Measurements from ENCODE around the gene PHRF1. TPM values are rescaled to one million over a fixed set of nuclear protein-coding genes. Genes with fewer than 3 reads are reported as not detected.

PHRF1 gene
- total and polyA plus RNA-seq, 9 donors = 3.8 to 34.2 (median 28.8) TPM

- no peak for TF ChIP-seq CTCF (IDR thresholded peaks at IDR 0.05)
- no peak for TF ChIP-seq POLR2A (IDR thresholded peaks at IDR 0.05)
- no peak for TF ChIP-seq EP300 (IDR thresholded peaks at IDR 0.05)
- Histone ChIP-seq H3K27me3 (no peaks in the 10 kb centered on the region), H3K36me3 (no peaks in the 10 kb centered on the region), H3K4me3 (no peak overlapping the region), H3K4me1 (ENCODE audit: insufficient read depth) (peaks cover 8% of the 10 kb centered on the region), H3K27ac (no peak overlapping the region), H3K9me3 (no peaks in the 10 kb centered on the region)
- intact Hi-C loops (cut with DNase I) = loop anchor here in 1 of 4 donors (10.0 kb wide), 1 partner anchor 64 kb away; no protein-coding TSS in a partner anchor
- WGBS, 3 donors = 79 to 87% (median 81%) methylated on average over 47 to 49 of the region's 49 CpGs
- peak in 1 of 5 donors; percentile 31 for DNase-seq
Observed at GRCh38 chr11:611001-611996, 35.0 kb downstream of the PHRF1 start.

- Histone ChIP-seq H3K4me3 (no peak overlapping the region), H3K27ac (no peak overlapping the region), H3K36me3 (no peaks in the 10 kb centered on the region), H3K27me3 (no peaks in the 10 kb centered on the region), H3K4me1 (ENCODE audit: insufficient read depth) (peaks cover 8% of the 10 kb centered on the region), H3K9me3 (no peaks in the 10 kb centered on the region)
- 69 to 75% (median 71%) methylated on average over 27 of the region's 27 CpGs for WGBS, 3 donors
- intact Hi-C loops (cut with DNase I) = loop anchor here in 1 of 4 donors (10.0 kb wide), 1 partner anchor 62 kb away; no protein-coding TSS in a partner anchor
- TF ChIP-seq POLR2A (IDR thresholded peaks at IDR 0.05) (no peak), EP300 (IDR thresholded peaks at IDR 0.05) (no peak), CTCF (IDR thresholded peaks at IDR 0.05) (no peak)
- DNase-seq = peak in 2 of 5 donors; percentile 44 to 47
Observed at GRCh38 chr11:612201-612960, 36.1 kb downstream of the PHRF1 start.

- Histone ChIP-seq H3K27ac (no peak overlapping the region), H3K27me3 (no peaks in the 10 kb centered on the region), H3K9me3 (no peaks in the 10 kb centered on the region), H3K4me3 (no peak overlapping the region), H3K4me1 (ENCODE audit: insufficient read depth) (peaks cover 8% of the 10 kb centered on the region), H3K36me3 (no peaks in the 10 kb centered on the region)
- TF ChIP-seq EP300 (IDR thresholded peaks at IDR 0.05) (no peak), CTCF (IDR thresholded peaks at IDR 0.05) (no peak), POLR2A (IDR thresholded peaks at IDR 0.05) (no peak)
- WGBS, 3 donors = 87 to 92% (median 89%) methylated on average over 10 of the region's 10 CpGs
- intact Hi-C loops (cut with DNase I) = loop anchor here in 1 of 4 donors (10.0 kb wide), 1 partner anchor 62 kb away; no protein-coding TSS in a partner anchor
- no peak for DNase-seq
Observed at GRCh38 chr11:612961-613300, 36.7 kb downstream of the PHRF1 start.

- Histone ChIP-seq H3K27me3 (no peaks in the 10 kb centered on the region), H3K36me3 (no peaks in the 10 kb centered on the region), H3K9me3 (no peaks in the 10 kb centered on the region), H3K27ac (no peak overlapping the region), H3K4me1 (ENCODE audit: insufficient read depth) (peaks cover 8% of the 10 kb centered on the region), H3K4me3 (no peak overlapping the region)
- intact Hi-C loops (cut with DNase I) = loop anchor here in 1 of 4 donors (10.0 kb wide), 1 partner anchor 61 kb away; no protein-coding TSS in a partner anchor
- DNase-seq = peak in 3 of 5 donors; percentile 36 to 59 (median 58)
- TF ChIP-seq EP300 (IDR thresholded peaks at IDR 0.05) (no peak), POLR2A (IDR thresholded peaks at IDR 0.05) (no peak), CTCF (IDR thresholded peaks at IDR 0.05) (no peak)
- 71 to 77% (median 72%) methylated on average over 24 to 36 of the region's 36 CpGs for WGBS, 3 donors
Observed at GRCh38 chr11:613369-613968, 37.2 kb downstream of the PHRF1 start.

Data from ovary (tissue), 9 donors.